SIG-M5 treated with dmso at 0.1 percent for 504 hours (cell line): ENCODE measurements around the gene FAM53B.

Experiments
- DNase-seq: peaks from one replicate; lab custom pipeline; 2025; ENCODE audit not compliant: unreplicated experiment; lab: John Stamatoyannopoulos, UW

Gene FAM53B

GRCh38 chr10:124728071-124728829 is 15.9 kb downstream of the FAM53B start:
- DNase-seq: no peak

GRCh38 chr10:124727361-124727960 is 16.7 kb downstream of the FAM53B start:
- no peak for DNase-seq

GRCh38 chr10:124725791-124726190 is 18.4 kb downstream of the FAM53B start:
- no peak for DNase-seq

GRCh38 chr10:124725171-124725631 is 19.0 kb downstream of the FAM53B start:
- no peak for DNase-seq

GRCh38 chr10:124724279-124725027 is 19.7 kb downstream of the FAM53B start:
- no peak for DNase-seq

GRCh38 chr10:124723826-124724225 is 20.4 kb downstream of the FAM53B start:
- no peak for DNase-seq

GRCh38 chr10:124722798-124723783 is 21.1 kb downstream of the FAM53B start:
- DNase-seq: no peak

GRCh38 chr10:124721330-124722045 is 22.7 kb downstream of the FAM53B start:
- DNase-seq: peak; percentile 65

GRCh38 chr10:124719213-124719851 is 24.8 kb downstream of the FAM53B start:
- peak; percentile 28 for DNase-seq

GRCh38 chr10:124717911-124718741 is 26.1 kb downstream of the FAM53B start:
- no peak for DNase-seq

GRCh38 chr10:124717041-124717757 is 27.0 kb downstream of the FAM53B start:
- no peak for DNase-seq

- DNase-seq: no peak
Observed at GRCh38 chr10:124716369-124716768, 27.8 kb downstream of the FAM53B start.

- DNase-seq: no peak
Observed at GRCh38 chr10:124715439-124715838, 28.7 kb downstream of the FAM53B start.

- no peak for DNase-seq
Observed at GRCh38 chr10:124713679-124714255, 30.4 kb downstream of the FAM53B start.

- DNase-seq: no peak
Observed at GRCh38 chr10:124712704-124713407, 31.3 kb downstream of the FAM53B start.

- no peak for DNase-seq
Observed at GRCh38 chr10:124711145-124711544, 33.0 kb downstream of the FAM53B start.

GRCh38 chr10:124710266-124710881 is 33.8 kb downstream of the FAM53B start:
- no peak for DNase-seq
